NCI-H69 (cell line): Measurements from ENCODE around the gene PRKCZ.

ENCODE experiments used
- DNase-seq: peaks from one replicate; lab custom pipeline; 2025; lab: John Stamatoyannopoulos, UW

PRKCZ gene

GRCh38 chr1:2049718-2050431 lies at the start of gene PRKCZ:
TSS of gene PRKCZ (plus strand) at chr1:2050411. CDS start at chr1:2050631, 220 bp downstream.
- DNase-seq = peak; percentile 93

- no peak for DNase-seq
Observed at GRCh38 chr1:2000432-2000831, 49.8 kb upstream of the PRKCZ start.

DNA sequence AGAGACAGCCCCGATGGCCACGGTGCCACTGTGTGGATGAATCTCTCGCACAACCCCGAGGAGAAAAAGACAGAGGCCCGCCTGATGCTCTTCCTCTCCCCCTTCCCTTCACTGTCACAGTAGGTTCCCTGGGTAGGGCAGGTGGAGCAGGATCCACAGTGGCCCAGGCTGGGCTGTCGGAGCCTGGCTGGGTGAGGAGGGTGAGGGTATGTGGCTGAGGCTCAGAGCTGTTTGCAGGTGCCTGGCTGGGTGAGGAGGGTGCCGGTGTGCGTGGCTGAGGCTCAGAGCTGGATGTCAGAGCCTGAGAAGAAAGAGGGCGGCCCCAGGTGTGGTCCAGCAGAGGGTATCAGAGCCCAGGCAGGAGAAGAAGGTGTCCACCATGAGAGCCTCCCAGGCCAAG lies 49.4 kb upstream of the PRKCZ start:
- no peak for DNase-seq

GRCh38 chr1:2001773-2002411 lies 48.3 kb upstream of the PRKCZ start:
- DNase-seq = no peak

- DNase-seq = peak; percentile 74
Observed at GRCh38 chr1:2003541-2004131, 46.6 kb upstream of the PRKCZ start, which contains the start of gene CFAP74. TSS of gene CFAP74 (minus strand) at chr1:2003786. CDS start at chr1:1990956, 12,830 bp downstream.

DNA sequence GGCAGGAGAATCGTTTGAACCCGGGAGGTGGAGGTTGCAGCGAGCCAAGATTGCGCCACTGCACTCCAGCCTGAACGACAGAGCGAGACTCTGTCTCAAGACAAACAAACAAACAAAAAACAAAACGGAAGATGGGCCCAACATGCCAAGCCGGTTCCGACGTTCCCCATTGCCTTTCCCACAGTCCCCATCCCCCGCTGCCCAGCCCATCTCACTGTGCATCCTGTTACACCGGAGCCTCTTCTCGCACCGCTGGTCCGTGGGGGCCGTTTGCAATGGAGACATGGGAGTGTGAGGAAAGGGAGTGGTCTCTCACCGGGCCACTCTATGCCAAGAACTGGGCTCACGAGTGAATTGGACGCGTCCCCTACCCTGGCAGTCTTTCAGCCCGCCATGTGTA lies 45.4 kb upstream of the PRKCZ start:
- DNase-seq = no peak

GRCh38 chr1:2009101-2010053 lies 40.8 kb upstream of the PRKCZ start:
- DNase-seq = no peak

DNA sequence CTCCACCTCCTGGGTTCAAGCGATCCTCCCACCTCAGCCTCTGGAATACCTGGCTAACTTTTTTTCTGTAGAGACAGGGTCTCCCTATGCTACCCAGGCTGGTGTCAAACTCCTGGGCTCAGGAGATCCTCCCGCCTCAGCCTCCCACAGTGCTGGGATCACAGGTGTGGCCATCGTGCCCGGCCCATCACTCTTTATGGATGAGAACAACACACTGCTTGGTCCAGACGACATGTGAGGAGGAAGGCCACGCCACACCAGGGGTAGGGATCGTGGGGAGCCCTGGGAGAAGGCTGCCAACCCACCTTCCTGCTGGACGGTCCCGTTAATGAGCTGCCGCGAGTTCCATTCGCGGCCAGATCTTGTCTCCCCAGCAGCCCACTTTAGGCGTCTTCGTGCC lies 36.0 kb upstream of the PRKCZ start:
- DNase-seq = no peak

- DNase-seq = no peak
Observed at GRCh38 chr1:2014741-2015735, 35.2 kb upstream of the PRKCZ start.

- DNase-seq = no peak
Observed at GRCh38 chr1:2016123-2016522, 34.1 kb upstream of the PRKCZ start.

GRCh38 chr1:2018217-2019171 lies 31.7 kb upstream of the PRKCZ start:
- peak; percentile 10 for DNase-seq

DNA sequence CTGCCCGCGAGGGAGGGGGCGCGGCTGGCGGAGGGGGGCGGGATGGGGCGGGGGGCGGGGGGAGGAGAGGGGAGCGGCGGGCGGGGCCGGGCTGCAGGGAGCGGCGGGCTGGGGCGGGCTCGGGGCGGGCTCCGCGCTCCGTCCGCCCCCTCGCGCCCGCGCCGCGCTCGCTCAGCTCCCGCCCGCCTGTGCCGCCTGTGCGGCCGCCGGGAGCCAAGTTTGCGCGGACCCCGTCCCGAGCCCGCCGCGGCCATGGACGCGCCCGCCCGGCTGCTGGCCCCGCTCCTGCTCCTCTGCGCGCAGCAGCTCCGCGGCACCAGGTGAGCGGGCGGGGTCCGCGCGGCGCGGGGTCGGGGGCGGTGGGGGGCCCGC lies 31.1 kb upstream of the PRKCZ start, which contains the start of gene GABRD:
TSS of gene GABRD (plus strand) at position 174 of the 372 bp plus-strand sequence. CDS start at position 253, 79 bp downstream.
- DNase-seq = peak; percentile 32

DNA sequence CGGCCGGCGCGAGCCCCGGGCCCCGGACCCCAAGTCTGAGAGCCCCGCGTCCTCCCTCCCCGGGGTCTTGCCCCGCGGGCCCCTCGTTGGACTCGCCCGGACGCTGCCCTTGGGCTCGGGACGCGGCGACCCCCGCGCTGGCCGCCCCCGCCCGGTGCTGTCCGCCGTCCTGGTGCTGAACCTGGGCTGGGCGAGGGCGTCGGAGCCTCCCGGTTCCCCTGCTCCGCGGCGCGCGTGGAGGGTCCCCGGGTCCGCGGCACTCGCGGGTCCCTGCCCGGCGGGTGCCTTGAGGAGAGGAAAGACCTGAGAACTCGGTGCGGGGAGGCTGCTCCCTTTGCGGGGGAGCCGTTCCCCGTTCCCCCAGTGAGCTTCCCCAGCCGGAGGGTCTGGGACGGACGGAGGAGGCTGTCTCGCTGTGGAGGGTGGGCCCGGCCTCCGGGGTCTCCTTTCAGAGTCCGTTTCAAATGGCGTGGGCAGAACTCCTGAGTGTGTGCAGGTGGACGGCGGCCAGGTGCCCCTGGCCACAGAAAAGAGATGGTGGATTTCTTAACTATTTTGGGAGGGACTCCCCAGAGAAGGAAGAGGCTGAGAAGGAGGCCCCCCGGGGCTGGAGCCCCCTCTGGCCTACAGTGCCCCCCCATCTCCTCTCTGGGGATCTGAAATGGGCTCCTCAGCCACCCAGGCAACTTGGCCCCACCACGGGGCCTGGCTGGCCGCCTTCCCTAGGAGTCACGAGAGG lies 30.5 kb upstream of the PRKCZ start:
- DNase-seq = no peak

GRCh38 chr1:2020310-2020655 lies 29.9 kb upstream of the PRKCZ start:
- DNase-seq = no peak

DNA sequence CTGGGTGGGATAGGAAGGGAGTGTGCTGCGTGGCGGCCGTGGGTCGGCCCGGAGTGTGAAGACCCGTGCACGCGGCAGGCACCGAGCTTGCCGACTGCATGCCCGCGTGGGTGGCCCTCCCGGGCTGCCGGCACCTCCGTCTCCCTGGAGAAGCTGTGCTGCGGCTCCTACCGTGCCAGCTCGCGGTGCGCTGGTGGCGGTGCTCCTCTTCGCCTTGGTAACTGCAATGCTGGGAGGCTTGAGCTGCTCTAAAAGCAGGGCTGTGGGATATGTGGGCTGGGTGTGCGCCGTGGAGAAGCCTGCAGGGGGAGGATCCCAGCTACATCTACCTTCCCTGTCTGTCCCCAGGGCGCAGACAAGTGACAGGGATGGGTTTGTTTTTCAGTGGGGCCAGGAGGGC lies 28.7 kb upstream of the PRKCZ start:
- DNase-seq = no peak

- DNase-seq = no peak
Observed at GRCh38 chr1:2022063-2022770, 28.0 kb upstream of the PRKCZ start.

- no peak for DNase-seq
Observed at GRCh38 chr1:2023187-2023586, 27.0 kb upstream of the PRKCZ start.

DNA sequence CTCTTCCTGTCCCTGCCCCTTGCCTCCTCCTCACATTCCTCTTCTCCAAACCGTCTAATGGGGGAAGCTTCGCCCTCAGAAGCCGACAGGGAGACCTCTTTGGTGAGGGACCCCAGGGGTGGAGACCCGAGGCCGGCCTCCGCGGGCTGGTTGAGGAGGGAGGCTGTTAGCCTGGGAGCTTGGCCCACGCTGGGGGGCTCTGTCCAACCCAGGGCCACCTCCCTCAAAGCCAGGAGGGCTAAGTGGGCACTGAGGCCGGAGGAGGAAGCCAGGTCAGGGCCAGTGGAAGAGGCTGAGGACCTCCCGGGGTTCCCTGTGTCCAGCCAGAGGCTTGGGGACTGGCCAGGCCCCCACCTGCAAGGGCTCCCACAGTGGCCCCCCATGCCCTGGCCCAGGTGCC lies 25.8 kb upstream of the PRKCZ start:
- no peak for DNase-seq
